Thymus (tissue), 11 donors: Measurements from ENCODE around the gene PDE4B. TPM values are rescaled to one million over a fixed set of nuclear protein-coding genes. Genes with fewer than 3 reads are reported as not detected.

Experiments used
- DNase-seq, 9 donors: peaks; one replicate each; pipeline ENCODE4 v3.0.0-alpha.2; 2013; ENCODE audit warnings: low spot score in 9 of 9, low read depth in 6 of 9, missing footprints in 1 of 9
- H3K27ac ChIP-seq, 2 donors: one replicate each; pipeline ENCODE4 v1.5.1; 2013; ENCODE audit warnings: control low read depth in 1 of 2, low read depth in 1 of 2, low read length in 1 of 2, mild to moderate bottlenecking in 1 of 2, moderate library complexity in 1 of 2
- H3K27me3 ChIP-seq, 2 donors: one replicate each; pipeline ENCODE4 v1.5.1; 2013; ENCODE audit warnings: low read length in 1 of 2; ENCODE audit not compliant: control insufficient read depth in 2 of 2, insufficient read depth in 1 of 2
- H3K36me3 ChIP-seq, 2 donors: one replicate each; pipeline ENCODE4 v1.5.1; 2013; ENCODE audit warnings: low read length in 1 of 2, mild to moderate bottlenecking in 1 of 2, moderate library complexity in 1 of 2; ENCODE audit not compliant: control insufficient read depth in 2 of 2, insufficient read depth in 2 of 2
- H3K4me1 ChIP-seq, 2 donors: one replicate each; pipeline ENCODE4 v1.5.1; 2013; ENCODE audit warnings: low read length in 2 of 2; ENCODE audit not compliant: control insufficient read depth in 2 of 2, insufficient read depth in 2 of 2
- H3K4me3 ChIP-seq, 2 donors: one replicate each; pipeline ENCODE4 v1.5.1; 2013; ENCODE audit warnings: low read length in 2 of 2, control low read depth in 1 of 2, mild to moderate bottlenecking in 1 of 2
- H3K9me3 ChIP-seq, 2 donors: one replicate each; pipeline ENCODE4 v1.5.1; 2013; ENCODE audit warnings: low read length in 1 of 2, mild to moderate bottlenecking in 1 of 2; ENCODE audit not compliant: control insufficient read depth in 2 of 2, insufficient read depth in 1 of 2
- WGBS: extraction: QIAGEN DNeasy Blood & Tissue Kit; methylation state at CpG from one replicate; pipeline ENCODE4 v1.1.7; 2013; 5-methylcytosine and 5-hydroxymethylcytosine counted together
- polyA plus RNA-seq: library from polyadenylated mRNA; stranded (reverse); fragments of 200-250 nt; gene quantifications from one replicate; pipeline ENCODE4 v1.2.3, GENCODE V29; 2013
- total RNA-seq: library from RNA; stranded (reverse); fragments of 120-200 nt; gene quantifications from one replicate; pipeline ENCODE4 v1.2.4, GENCODE V29; 2013
- donor health status: healthy.

The PDE4B gene
- total and polyA plus RNA-seq, 2 donors: 9.9 to 10.9 TPM

- Histone ChIP-seq H3K4me1 (peaks cover 0 to 9% of the 10 kb centered on the region in 2 donors), H3K9me3 (no peaks in the 10 kb centered on the region), H3K27ac (no peak overlapping the region), H3K4me3 (no peak overlapping the region), H3K27me3 (no peaks in the 10 kb centered on the region), H3K36me3 (no peaks in the 10 kb centered on the region)
- 88% methylated on average over 2 of the region's 2 CpGs for WGBS
- DNase-seq: no peak
Observed at GRCh38 chr1:66283622-66284041, 490.9 kb downstream of the PDE4B start.

- WGBS: 57% methylated on average over 2 of the region's 2 CpGs
- Histone ChIP-seq H3K27me3 (no peaks in the 10 kb centered on the region), H3K4me1 (peaks cover 0 to 6% of the 10 kb centered on the region in 2 donors), H3K36me3 (no peaks in the 10 kb centered on the region), H3K4me3 (no peak overlapping the region), H3K9me3 (no peaks in the 10 kb centered on the region), H3K27ac (no peak overlapping the region)
- DNase-seq: no peak
Observed at GRCh38 chr1:66284746-66285145, 492.1 kb downstream of the PDE4B start.

- 78% methylated on average over 2 of the region's 2 CpGs for WGBS
- H3K4me3 ChIP-seq: no peak overlapping the region
- DNase-seq: no peak
- no peak overlapping the region for H3K27ac ChIP-seq
- no peaks in the 10 kb centered on the region for H3K36me3 ChIP-seq
- peaks cover 0 to 6% of the 10 kb centered on the region in 2 donors for H3K4me1 ChIP-seq
- no peaks in the 10 kb centered on the region for H3K9me3 ChIP-seq
- no peaks in the 10 kb centered on the region for H3K27me3 ChIP-seq
Observed at GRCh38 chr1:66285618-66286270, 493.0 kb downstream of the PDE4B start.

- H3K27ac ChIP-seq: no peak overlapping the region
- no peaks in the 10 kb centered on the region for H3K27me3 ChIP-seq
Observed at GRCh38 chr1:66286307-66286706, 493.6 kb downstream of the PDE4B start.

GRCh38 chr1:66288048-66288447 lies 495.4 kb downstream of the PDE4B start:
- DNase-seq: no peak
- 73% methylated on average over 2 of the region's 2 CpGs for WGBS

More at GRCh38 chr1:66286307-66286706, 493.6 kb downstream of the PDE4B start:
- DNase-seq: no peak
- H3K4me3 ChIP-seq: no peak overlapping the region
- H3K4me1 ChIP-seq: peaks cover 0 to 6% of the 10 kb centered on the region in 2 donors
- H3K9me3 ChIP-seq: no peaks in the 10 kb centered on the region
- no peaks in the 10 kb centered on the region for H3K36me3 ChIP-seq

GRCh38 chr1:66290761-66291530 lies 498.3 kb downstream of the PDE4B start:
- H3K36me3 ChIP-seq: no peaks in the 10 kb centered on the region
- 83% methylated on average over 1 of the region's 1 CpG for WGBS
- H3K27ac ChIP-seq: no peak overlapping the region
- no peaks in the 10 kb centered on the region for H3K27me3 ChIP-seq
- no peak for DNase-seq
- no peaks in the 10 kb centered on the region for H3K4me1 ChIP-seq
- no peaks in the 10 kb centered on the region for H3K9me3 ChIP-seq
- no peak overlapping the region for H3K4me3 ChIP-seq

More at GRCh38 chr1:66288048-66288447, 495.4 kb downstream of the PDE4B start:
- Histone ChIP-seq H3K36me3 (no peaks in the 10 kb centered on the region), H3K4me1 (no peaks in the 10 kb centered on the region), H3K27me3 (no peaks in the 10 kb centered on the region), H3K9me3 (no peaks in the 10 kb centered on the region), H3K27ac (no peak overlapping the region), H3K4me3 (no peak overlapping the region)

- Histone ChIP-seq H3K36me3 (no peaks in the 10 kb centered on the region), H3K4me1 (no peaks in the 10 kb centered on the region), H3K27me3 (no peaks in the 10 kb centered on the region), H3K4me3 (no peak overlapping the region), H3K27ac (no peak overlapping the region), H3K9me3 (no peaks in the 10 kb centered on the region)
- WGBS: 93% methylated on average over 1 of the region's 1 CpG
- no peak for DNase-seq
Observed at GRCh38 chr1:66291531-66291864, 498.8 kb downstream of the PDE4B start.

GRCh38 chr1:66292305-66292704 lies 499.6 kb downstream of the PDE4B start:
- H3K4me3 ChIP-seq: no peak overlapping the region
- no peaks in the 10 kb centered on the region for H3K9me3 ChIP-seq
- no peak for DNase-seq
- 94% methylated on average over 2 of the region's 2 CpGs for WGBS
- H3K27me3 ChIP-seq: no peaks in the 10 kb centered on the region
- H3K4me1 ChIP-seq: no peaks in the 10 kb centered on the region
- no peaks in the 10 kb centered on the region for H3K36me3 ChIP-seq
- no peak overlapping the region for H3K27ac ChIP-seq

- Histone ChIP-seq H3K36me3 (no peaks in the 10 kb centered on the region), H3K27me3 (no peaks in the 10 kb centered on the region), H3K4me3 (no peak overlapping the region), H3K4me1 (no peaks in the 10 kb centered on the region), H3K27ac (no peak overlapping the region), H3K9me3 (no peaks in the 10 kb centered on the region)
- 95% methylated on average over 3 of the region's 3 CpGs for WGBS
- DNase-seq: no peak
Observed at GRCh38 chr1:66292944-66293343, 500.2 kb downstream of the PDE4B start.
